LNCAP (cell line): ENCODE results near the gene EXOSC3.

Experiments used
- TF ChIP-seq, protein P1 (sequence below): fragments of 450-650 bp; IDR thresholded peaks from 2 replicates; pipeline ENCODE4 v1.5.1; 2017; ENCODE audit warnings: mild to moderate bottlenecking

Gene EXOSC3

GRCh38 chr9:37784616-37785483, at the start of gene EXOSC3:
TSS of gene EXOSC3 (minus strand) at chr9:37785064. CDS start at chr9:37785044, 20 bp downstream.
- TF ChIP-seq, protein P1, sequence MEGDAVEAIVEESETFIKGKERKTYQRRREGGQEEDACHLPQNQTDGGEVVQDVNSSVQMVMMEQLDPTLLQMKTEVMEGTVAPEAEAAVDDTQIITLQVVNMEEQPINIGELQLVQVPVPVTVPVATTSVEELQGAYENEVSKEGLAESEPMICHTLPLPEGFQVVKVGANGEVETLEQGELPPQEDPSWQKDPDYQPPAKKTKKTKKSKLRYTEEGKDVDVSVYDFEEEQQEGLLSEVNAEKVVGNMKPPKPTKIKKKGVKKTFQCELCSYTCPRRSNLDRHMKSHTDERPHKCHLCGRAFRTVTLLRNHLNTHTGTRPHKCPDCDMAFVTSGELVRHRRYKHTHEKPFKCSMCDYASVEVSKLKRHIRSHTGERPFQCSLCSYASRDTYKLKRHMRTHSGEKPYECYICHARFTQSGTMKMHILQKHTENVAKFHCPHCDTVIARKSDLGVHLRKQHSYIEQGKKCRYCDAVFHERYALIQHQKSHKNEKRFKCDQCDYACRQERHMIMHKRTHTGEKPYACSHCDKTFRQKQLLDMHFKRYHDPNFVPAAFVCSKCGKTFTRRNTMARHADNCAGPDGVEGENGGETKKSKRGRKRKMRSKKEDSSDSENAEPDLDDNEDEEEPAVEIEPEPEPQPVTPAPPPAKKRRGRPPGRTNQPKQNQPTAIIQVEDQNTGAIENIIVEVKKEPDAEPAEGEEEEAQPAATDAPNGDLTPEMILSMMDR, result 0 out of 2 replicates have a peak, but pooled peaks have one; percentile 17

GRCh38 chr9:37827483-37828165, 42.8 kb upstream of the EXOSC3 start:
- TF ChIP-seq, protein P1, result no peak

DNA sequence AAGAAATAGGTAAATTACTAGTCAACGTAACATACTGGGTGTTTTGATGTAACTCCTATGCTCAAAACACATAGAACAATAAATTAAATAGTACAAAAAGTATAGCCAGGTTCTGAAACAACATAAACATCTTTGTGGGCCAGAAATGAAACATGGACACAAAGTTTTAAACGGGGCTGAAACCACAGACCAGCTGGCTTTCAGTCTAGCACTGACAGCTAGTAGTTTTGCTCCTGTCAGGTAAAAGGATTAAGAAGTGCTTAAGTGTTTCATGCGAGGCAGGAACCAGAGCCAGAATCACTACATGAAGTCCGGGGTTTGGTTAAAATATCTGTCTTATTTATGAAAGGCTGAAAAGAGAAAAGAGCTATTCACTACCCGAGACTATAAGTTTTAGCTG, 35.3 kb upstream of the EXOSC3 start:
- TF ChIP-seq, protein P1, result no peak

DNA sequence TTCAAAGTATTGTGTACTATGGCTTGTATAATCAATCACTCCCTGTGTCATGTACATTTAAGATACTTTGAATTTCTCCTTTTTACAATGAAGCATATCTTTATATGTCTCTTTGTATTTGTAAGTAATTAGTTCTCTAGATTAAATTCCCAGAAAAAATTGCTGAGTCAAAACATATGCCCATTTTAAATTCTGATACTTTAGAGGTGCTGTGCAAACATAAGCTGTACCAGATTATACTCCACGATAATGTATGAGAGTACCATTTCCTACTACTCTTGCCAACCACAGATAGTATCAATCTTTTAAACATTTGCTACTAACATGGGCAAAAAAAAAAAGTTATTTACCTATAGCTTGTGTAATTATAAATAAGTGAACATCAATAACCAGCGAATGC, 34.0 kb upstream of the EXOSC3 start:
- TF ChIP-seq, protein P1, result no peak

DNA sequence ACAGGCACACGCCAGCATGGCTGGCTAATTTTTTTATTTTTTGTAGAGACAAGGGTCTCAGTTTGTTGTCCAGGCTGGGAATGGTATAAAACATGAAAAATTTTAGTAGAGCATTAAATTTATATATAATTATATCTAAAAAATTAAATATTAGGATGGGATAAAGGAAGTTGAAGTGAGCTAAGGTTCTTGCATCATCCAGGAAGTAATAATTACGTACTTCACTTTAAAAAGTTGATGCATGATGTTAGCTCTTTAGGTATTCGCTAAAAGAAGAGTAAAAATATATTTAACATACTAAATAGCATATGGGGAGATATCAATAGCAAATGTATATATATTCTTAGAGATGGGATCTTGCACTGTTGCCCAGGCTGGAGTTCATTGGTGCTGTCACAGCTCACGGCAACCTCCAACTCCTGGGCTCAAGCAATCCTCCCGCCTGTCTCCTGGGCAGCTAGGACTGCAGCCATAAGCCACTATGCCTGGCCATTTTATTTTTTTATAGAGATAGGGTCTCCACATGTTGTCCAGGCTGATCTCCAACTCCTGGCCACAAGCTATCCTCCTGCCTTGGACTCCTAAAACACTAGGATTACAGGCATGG, 28.0 kb upstream of the EXOSC3 start:
- TF ChIP-seq, protein P1, result no peak

DNA sequence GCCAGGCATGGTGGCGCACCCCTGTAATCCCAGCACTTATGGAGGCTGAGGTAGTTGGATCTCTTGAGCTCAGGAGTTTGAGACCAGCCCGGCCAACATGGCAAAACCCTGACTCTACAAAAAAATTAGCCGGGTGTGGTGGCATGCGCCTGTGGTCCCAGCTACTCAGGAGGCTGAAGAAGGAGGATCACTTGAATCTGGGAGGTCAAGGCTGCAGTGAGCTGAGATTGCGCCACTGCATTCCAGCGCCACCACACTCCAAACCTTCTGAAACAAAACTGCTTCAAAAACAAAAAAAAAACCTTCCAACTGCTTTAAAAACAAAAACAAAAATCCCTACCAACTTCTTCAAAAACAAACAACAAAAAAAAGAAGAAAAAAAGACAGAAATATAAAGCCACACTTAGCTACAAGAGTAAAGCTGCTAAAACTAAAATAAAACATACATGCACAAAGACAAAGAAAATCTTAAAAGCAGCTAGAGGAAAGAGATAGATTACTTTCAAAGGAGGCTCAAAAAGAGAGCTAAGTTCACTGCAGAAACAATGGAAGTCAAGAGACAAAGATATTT, 27.1 kb upstream of the EXOSC3 start:
- TF ChIP-seq, protein P1, result no peak

- TF ChIP-seq, protein P1, result no peak
These were observed 21.4 kb upstream of the EXOSC3 start for GRCh38 chr9:37806271-37806670.
